Measurements from ENCODE around the gene TFR2. TPM values are rescaled to one million over a fixed set of nuclear protein-coding genes. Genes with fewer than 3 reads are reported as not detected.
"Not testable (repeated sequence)": the region's sequence is repeated elsewhere in the genome, so short reads cannot be mapped to it uniquely, and the experiment has no call there.

Gene TFR2
- total RNA-seq, 1 experiment from 2014 or later: not detected

DNA sequence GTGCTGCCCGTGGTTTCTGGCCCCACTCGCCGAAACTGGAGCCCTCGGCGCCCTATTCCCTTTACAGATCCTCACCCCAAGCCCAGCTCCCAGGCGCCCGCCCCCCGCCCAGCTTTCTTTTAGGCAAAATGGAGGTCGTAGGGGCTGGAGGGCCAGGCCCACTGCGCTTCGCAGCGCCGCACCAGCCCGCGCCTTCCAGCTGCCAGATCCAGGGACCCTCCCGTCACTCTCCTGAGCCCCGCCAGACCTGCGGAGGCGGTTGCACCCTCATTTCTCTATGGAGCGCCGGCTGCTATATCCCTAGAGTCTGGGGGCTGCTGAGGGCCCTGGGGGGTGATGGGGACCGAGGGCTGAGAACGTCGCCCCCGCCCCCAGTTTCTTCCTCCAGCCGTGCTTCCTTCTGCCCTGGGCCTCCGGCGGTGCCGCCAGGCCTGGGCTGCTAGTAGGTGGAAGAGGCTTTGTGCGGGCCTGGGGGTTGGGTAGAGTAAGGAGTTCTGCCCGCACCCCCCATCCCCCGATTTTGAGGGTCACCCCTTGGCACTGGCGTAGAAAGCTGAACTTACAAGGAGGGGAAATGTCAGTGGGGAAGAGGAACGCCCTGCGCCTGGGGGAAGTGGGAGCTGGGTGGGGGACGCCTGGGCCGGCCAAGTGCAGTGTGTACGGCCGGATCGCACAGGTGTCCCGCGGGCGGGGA, 33.2 kb upstream of the TFR2 start:
- H3K27ac ChIP-seq: no peak overlapping the region

DNA sequence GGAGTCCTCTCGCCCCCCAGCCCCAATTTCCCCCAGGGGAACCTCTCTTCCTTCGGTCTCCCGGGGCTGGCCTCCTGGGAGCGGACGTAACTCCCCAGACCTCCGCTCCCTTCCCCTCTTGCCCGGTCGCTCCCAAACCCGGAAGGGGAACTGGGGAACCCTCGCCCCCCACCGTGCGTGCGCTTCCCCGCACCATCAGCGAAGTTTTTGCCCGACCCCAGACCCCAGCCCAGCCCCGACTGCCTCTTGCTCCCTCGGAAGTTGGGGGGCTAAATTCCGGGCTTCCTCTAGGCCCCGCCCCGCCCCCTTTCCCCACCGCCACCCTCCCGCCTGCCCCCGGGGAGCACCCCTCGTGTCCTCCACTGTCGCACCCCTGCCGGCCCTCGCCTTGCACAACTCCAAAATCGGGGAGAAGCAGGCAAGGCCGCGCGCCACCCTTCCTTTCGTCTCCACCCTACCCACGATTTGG, 32.6 kb upstream of the TFR2 start:
- Histone ChIP-seq H3K4me1 (replicated peaks) (peaks cover 12% of the 10 kb centered on the region; the same call in 1 of the 2 replicates), H3K36me3 (peaks cover 34% of the 10 kb centered on the region), H3K27ac (peak overlapping the region; percentile 96), H3K4me3 (peak overlapping the region; percentile 91), H3K27me3 (replicated peaks) (no peaks in the 10 kb centered on the region), H3K9me3 (replicated peaks) (no peaks in the 10 kb centered on the region)
- peak in 1 of 2 experiments; percentile 50 for DNase-seq (ENCODE audit: low read depth in 1 of 2, low spot score in 2 of 2)

More for the DNA sequence above, 33.2 kb upstream of the TFR2 start:
- Histone ChIP-seq H3K4me3 (peak overlapping the region; percentile 91), H3K36me3 (peaks cover 40% of the 10 kb centered on the region), H3K27me3 (replicated peaks) (no peaks in the 10 kb centered on the region), H3K9me3 (replicated peaks) (no peaks in the 10 kb centered on the region), H3K4me1 (replicated peaks) (peaks cover 12% of the 10 kb centered on the region; the same call in 1 of the 2 replicates)
- DNase-seq (ENCODE audit: low read depth in 1 of 2, low spot score in 2 of 2): peak; percentile 45 to 49

DNA sequence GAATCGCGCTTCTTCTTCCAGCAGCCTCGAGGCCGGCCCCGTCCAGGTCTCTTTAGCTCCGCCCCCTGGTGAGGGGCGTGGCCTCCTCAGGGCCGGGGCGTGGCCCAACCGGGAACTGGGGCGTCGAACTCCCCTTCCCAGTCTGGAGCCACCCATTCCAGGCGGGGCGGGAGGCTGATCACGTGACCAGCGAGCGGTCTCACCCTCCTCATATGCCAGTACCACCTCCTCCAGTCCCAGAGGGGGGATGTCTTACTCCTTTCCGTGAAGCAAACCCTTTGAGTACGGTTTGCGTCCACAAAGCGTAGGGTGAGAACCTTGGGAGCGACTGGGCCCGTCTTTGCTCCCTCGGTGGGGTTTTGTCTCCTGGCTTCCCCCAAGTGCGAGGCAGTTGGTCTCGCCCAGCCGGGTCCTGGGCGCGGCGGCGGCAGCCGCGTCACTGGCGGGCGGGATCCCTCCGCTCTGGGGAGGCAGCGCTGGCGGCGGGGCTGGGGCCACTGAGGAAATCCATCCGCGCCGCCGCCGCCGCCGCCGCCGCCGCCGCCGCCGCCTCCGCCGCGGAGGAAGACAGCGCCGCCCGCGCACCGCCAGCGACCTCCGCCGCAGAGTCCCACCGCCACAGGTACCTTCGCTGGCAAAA, 32.1 kb upstream of the TFR2 start, which contains the start of gene GNB2:
GNB2 (plus strand) TSS at position 439 of the 640 bp plus-strand sequence. CDS start 2,526 bp downstream, outside the sequence.
- peaks cover 28% of the 10 kb centered on the region for H3K36me3 ChIP-seq
- no peaks in the 10 kb centered on the region for H3K9me3 ChIP-seq (replicated peaks)
- H3K27me3 ChIP-seq (replicated peaks): no peaks in the 10 kb centered on the region
- peak within 1 kb of the TSS; percentile 96 for H3K27ac ChIP-seq
- H3K4me1 ChIP-seq (replicated peaks): peaks cover 12% of the 10 kb centered on the region; the same call in 1 of the 2 replicates
- peak; percentile 99 to 100 for DNase-seq (ENCODE audit: low read depth in 1 of 2, low spot score in 2 of 2)
- peak within 1 kb of the TSS; percentile 91 for H3K4me3 ChIP-seq

DNA sequence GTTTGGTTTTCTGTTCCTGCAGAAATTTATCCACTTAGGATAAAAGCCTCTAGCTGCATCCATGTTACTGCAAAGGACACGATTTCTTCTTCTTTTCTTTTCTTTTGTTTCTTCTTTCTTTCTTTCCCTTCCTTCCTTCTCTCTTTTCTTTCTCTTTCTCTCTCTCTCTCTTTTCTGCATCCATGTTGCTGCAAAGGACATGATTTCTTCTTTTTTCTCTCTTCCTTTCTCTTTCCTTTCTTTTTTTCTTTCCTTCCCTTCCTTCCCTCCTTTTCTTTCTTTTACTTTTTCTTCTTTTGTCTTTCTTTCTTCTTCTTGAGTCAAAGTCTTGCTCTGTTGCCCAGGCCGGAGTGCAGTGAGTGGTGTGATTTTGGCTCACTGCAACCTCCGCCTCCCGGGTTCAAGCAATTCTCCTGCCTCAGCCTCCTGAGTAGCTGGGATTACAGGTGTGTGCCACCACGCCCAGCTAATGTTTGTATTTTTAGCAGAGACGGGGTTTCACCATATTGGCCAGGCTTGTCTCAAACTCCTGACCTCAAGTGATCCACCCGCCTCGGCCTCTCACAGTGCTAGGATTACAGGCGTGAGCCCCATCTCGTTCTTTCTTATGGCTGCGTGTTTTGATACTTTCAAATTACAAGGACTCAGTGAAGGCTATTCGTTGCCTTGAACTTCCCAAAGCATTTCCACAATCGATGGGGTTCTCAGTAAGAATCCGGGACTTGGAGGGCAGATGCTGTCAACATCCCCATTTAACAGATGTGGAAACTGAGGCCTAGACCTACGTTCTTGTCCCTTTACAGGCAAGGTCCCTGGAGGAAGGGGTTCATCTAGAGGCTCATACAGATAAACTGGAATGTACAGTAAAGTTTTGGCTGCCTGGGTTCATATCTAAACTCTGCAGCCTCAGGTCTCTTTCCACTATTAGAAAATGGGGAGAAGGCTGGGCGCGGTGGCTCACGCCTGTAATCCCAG, 30.3 kb upstream of the TFR2 start:
- no peak for DNase-seq (ENCODE audit: low read depth in 1 of 2, low spot score in 2 of 2)
- Histone ChIP-seq H3K4me1 (replicated peaks) (peaks cover 12% of the 10 kb centered on the region; the same call in 1 of the 2 replicates), H3K9me3 (replicated peaks) (no peaks in the 10 kb centered on the region; the same call in 1 of the 2 replicates), H3K27ac (no peak overlapping the region), H3K27me3 (replicated peaks) (0 out of 2 replicates have a peak, but pooled peaks cover 6% of the 10 kb centered on the region), H3K4me3 (no peak overlapping the region), H3K36me3 (peaks cover 11% of the 10 kb centered on the region)

DNA sequence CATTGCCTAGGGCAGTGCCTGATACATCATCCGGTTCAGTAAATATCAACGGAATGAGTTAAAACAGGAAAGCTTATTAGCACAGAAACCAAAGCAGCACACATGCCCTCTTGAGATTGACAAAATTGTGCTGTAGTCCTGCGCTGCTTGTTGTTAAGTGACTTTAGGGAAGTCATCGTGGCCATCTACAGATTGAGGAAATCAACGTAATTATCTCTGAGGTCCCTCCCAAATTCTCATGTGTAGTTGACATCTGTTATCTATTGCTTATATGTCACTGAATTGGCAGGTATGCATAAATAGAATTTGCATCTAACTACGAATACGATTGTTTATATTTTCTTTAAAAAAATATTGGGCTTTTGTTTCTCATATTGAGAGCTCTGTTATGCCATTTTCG, 28.7 kb upstream of the TFR2 start:
- no peak for DNase-seq (ENCODE audit: low read depth in 1 of 2, low spot score in 2 of 2)
- H3K4me3 ChIP-seq: no peak overlapping the region
- 0 out of 2 replicates have a peak, but pooled peaks cover 6% of the 10 kb centered on the region for H3K27me3 ChIP-seq (replicated peaks)
- H3K36me3 ChIP-seq: peaks cover 7% of the 10 kb centered on the region; the same call in 1 of the 2 replicates
- H3K4me1 ChIP-seq (replicated peaks): peaks cover 5% of the 10 kb centered on the region; the same call in 1 of the 2 replicates
- no peaks in the 10 kb centered on the region; the same call in 1 of the 2 replicates for H3K9me3 ChIP-seq (replicated peaks)
- H3K27ac ChIP-seq: no peak overlapping the region

DNA sequence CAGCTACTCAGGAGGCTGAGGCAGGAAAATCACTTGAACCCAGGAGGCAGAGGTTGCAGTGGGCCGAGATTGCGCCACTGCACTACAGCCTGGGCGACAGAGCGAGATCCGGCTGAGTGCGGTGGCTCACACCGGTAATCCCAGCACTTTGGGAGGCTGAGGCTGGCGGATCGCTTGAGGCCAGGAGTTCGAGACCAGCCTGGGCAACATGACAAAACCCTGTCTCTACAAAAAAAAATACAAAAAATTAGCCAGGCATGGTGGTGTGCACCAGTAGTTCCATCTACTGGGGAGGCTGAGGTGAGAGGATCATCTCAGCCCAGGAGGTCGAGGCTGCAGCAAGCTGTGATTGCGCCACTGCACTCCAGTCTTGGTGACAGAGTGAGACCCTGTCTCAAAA, 27.8 kb upstream of the TFR2 start:
- H3K27me3 ChIP-seq (replicated peaks); H3K36me3 ChIP-seq; H3K27ac ChIP-seq; H3K4me1 ChIP-seq (replicated peaks); H3K4me3 ChIP-seq; DNase-seq (ENCODE audit: low read depth in 1 of 2, low spot score in 2 of 2); H3K9me3 ChIP-seq (replicated peaks): not testable (repeated sequence)

DNA sequence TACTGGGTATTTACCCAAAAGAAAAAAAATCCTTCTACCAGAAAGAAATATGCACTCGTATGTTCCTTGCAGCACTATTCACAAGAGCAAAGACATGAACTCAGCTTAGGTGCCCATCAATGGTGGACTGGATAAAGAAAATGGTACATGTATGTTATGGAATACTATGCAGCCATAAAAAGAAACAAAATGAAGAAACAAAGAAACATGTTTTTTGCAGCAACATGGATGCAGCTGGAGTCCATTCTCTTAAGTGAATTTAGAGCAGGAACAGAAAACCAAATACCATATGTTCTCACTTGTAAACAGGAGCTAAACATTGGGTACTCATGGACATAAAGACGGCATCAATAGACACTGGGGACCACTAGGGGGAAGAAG, 26.7 kb upstream of the TFR2 start:
- no peak overlapping the region for H3K27ac ChIP-seq
- no peak overlapping the region for H3K4me3 ChIP-seq
- no peaks in the 10 kb centered on the region for H3K36me3 ChIP-seq
- H3K9me3 ChIP-seq (replicated peaks): no peaks in the 10 kb centered on the region; the same call in 1 of the 2 replicates
- H3K27me3 ChIP-seq (replicated peaks): 0 out of 2 replicates have a peak, but pooled peaks cover 6% of the 10 kb centered on the region
- H3K4me1 ChIP-seq (replicated peaks): peaks cover 4% of the 10 kb centered on the region; the same call in 1 of the 2 replicates
- DNase-seq (ENCODE audit: low read depth in 1 of 2, low spot score in 2 of 2): no peak

DNA sequence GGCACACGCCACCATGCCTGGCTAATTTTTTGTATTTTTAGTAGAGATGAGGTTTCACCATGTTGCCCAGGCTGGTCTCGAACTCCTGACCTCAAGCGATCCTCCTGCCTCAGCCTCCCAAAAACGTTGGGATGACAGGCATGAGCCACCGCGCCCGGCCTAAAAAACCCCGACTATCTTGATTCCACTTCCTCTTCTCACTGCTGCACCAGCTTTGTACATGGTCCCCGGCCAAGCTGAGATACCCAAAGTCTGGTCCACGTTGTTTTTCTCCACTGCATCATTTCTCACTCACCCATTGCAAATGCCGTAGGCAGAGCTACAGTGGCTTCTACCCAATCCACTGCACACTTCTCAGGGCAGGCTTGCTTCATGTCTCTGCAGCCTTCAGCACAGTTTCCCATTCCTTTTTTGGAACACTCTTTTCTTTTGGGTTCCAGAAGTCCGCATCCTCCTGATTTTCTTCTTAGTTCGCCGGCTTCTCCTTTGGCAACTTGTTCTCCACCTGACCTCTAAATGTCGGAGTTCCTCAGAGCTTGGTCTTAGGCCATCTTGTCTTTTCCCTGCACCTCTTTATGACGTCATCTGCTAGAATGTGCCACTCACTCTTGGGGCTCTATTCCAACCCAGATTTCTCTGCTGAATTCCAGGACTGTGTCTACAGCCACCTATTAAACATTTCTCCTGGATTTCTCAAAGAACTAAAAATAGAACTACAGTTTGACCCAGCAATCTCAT, 26.1 kb upstream of the TFR2 start:
- Histone ChIP-seq H3K27me3 (replicated peaks) (0 out of 2 replicates have a peak, but pooled peaks cover 6% of the 10 kb centered on the region), H3K4me3 (no peak overlapping the region), H3K4me1 (replicated peaks) (no peaks in the 10 kb centered on the region), H3K27ac (no peak overlapping the region), H3K36me3 (no peaks in the 10 kb centered on the region), H3K9me3 (replicated peaks) (no peaks in the 10 kb centered on the region; the same call in 1 of the 2 replicates)
- DNase-seq (ENCODE audit: low read depth in 1 of 2, low spot score in 2 of 2): no peak

DNA sequence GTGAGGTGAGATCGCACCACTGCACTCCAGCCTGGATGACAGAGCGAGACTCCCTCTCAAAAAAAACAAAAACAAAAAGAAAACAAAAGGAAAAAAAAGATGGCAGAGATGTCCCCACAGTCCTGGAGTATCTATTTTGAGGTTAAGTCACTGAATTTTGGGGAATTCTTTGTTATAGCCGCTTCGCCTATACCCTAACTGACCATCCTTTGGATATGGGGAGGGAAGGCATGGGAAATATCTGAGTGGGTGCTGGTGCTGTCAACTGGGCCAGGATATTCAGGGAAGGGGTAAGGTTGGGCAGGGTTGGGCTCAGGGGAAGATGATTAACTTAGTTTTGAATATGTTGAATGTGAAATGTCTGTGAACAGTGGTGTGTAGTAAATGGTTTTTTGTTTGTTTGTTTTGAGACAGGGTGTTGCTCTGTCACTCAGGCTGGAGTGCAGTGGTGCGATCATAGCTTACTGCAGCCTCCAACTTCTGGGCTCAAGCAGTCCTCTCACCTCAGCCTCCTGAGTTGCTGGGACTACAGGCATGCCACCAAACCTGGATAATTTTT, 23.9 kb upstream of the TFR2 start:
- Histone ChIP-seq H3K36me3 (no peaks in the 10 kb centered on the region), H3K27me3 (replicated peaks) (0 out of 2 replicates have a peak, but pooled peaks cover 6% of the 10 kb centered on the region), H3K9me3 (replicated peaks) (no peaks in the 10 kb centered on the region; the same call in 1 of the 2 replicates), H3K4me1 (replicated peaks) (no peaks in the 10 kb centered on the region), H3K27ac (no peak overlapping the region), H3K4me3 (no peak overlapping the region)
- no peak for DNase-seq (ENCODE audit: low read depth in 1 of 2, low spot score in 2 of 2)

DNA sequence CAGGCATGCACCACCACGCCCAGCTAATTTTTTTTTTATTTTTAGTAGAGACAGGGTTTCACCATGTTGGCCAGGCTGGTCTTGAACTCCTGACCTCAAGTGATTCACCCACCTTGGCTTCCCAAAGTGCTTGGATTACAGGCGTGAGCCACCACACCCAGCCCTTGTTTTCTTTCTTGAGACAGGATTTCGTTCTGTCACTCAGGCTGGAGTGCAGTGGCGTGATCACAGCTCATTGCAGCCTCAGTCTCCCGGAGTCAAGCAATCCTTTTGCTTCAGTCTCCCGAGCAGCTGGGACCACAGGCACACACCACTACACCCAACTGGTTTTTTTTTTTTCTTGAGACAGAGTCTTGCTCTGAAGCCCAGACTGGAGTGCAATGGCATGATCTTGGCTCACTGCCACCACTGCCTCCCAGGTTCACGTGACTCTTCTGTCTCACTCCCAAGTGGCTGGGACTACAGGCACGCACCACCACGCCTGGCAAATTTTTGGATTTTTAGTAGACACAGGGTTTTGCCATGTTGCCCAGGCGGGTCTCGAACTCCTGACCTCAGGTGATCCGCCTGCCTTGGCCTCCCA, 20.9 kb upstream of the TFR2 start:
- not testable (repeated sequence) for DNase-seq (ENCODE audit: low read depth in 1 of 2, low spot score in 2 of 2); H3K27ac ChIP-seq; H3K4me1 ChIP-seq (replicated peaks); H3K4me3 ChIP-seq; H3K9me3 ChIP-seq (replicated peaks); H3K36me3 ChIP-seq; H3K27me3 ChIP-seq (replicated peaks)

DNA sequence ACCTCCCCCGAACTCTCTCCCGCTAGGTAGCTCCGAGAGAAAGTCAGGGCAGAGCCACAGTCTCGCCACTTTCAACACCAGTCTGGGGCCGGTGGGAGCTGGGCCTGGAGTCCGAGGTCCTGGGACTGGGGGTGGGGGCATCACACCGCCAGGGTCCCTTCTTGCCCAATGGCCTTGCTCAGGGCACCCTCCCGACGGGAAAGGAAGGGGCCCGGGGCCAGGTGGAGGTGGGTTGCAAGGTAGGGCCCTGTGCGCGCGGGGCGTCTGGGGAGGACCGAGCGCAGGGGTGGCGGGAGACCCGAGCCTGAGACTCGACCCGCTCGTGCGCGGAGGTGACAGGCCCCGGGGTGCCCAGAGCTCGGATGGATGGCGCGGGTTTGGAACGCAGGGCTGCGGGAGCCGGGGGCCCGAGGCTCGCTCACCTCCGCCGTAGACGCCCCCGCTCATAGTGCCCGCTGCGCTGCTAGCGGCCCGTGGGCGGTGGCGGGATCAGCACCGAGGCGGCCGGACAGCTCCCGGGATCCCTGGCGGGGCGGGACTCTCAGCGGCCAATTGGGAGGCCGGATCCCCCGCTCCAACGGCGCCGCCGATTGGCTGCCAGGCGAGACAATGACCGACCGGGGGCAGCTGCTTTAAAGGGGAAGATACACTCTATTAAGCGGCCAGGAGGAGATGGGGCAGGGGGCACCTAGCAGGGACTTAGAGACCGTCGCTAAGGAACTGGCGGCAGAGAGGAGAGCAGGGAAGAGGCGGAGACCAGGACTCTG, 14.7 kb upstream of the TFR2 start, which contains the start of gene ACTL6B:
ACTL6B (minus strand) TSS at position 541 of the 767 bp plus-strand sequence; CDS start at position 447, 94 bp downstream.
- H3K4me1 ChIP-seq (replicated peaks): no peaks in the 10 kb centered on the region; the same call in 1 of the 2 replicates
- peaks cover 9% of the 10 kb centered on the region; the same call in 1 of the 2 replicates for H3K9me3 ChIP-seq (replicated peaks)
- H3K36me3 ChIP-seq: no peaks in the 10 kb centered on the region
- DNase-seq (ENCODE audit: low read depth in 1 of 2, low spot score in 2 of 2): peak in 1 of 2 experiments; percentile 65
- H3K27ac ChIP-seq: no peak within 1 kb of the TSS
- H3K4me3 ChIP-seq: no peak within 1 kb of the TSS
- H3K27me3 ChIP-seq (replicated peaks): peaks cover 24% of the 10 kb centered on the region

Measured in SJSA1 (cell line).